HepG2 (cell line): ENCODE data around the gene ELAC1.

Source experiments
- ELF4 ChIP-seq: sonication (generic); formaldehyde crosslinking; IDR thresholded peaks from 2 replicates; pipeline ENCODE4 v1.5.0; 2020; ENCODE audit warnings: missing genetic modification reagents, mild to moderate bottlenecking, moderate library complexity, borderline replicate concordance
- POLR2A ChIP-seq, 2 experiments: IDR thresholded peaks; 2 replicates each; pipeline ENCODE4 v1.6.1; 2011; ENCODE audit warnings: low read depth in 2 of 2, low read length in 2 of 2, mild to moderate bottlenecking in 1 of 2, moderate library complexity in 1 of 2; ENCODE audit not compliant: insufficient read depth in 1 of 2
- SIN3A ChIP-seq: IDR thresholded peaks from 2 replicates; pipeline ENCODE4 v1.6.1; 2011; ENCODE audit warnings: low read depth, mild to moderate bottlenecking, control low read depth, low read length, borderline replicate concordance
- TP53 ChIP-seq: sonication (generic); formaldehyde crosslinking; conservative IDR thresholded peaks from 2 replicates; pipeline ENCODE4 v1.4.0; 2020; ENCODE audit warnings: missing genetic modification reagents
- ZNF33B ChIP-seq: sonication (generic); formaldehyde crosslinking; IDR thresholded peaks from 2 replicates; pipeline ENCODE4 v1.5.1; 2020; ENCODE audit warnings: mild to moderate bottlenecking, missing genetic modification reagents
- ZNF441 ChIP-seq: sonication (generic); formaldehyde crosslinking; IDR thresholded peaks from 2 replicates; pipeline ENCODE4 v1.7.0; 2021; ENCODE audit warnings: missing genetic modification reagents, borderline replicate concordance
- ZNF530 ChIP-seq: sonication (generic); formaldehyde crosslinking; IDR thresholded peaks from 2 replicates; pipeline ENCODE4 v1.5.0; 2020; ENCODE audit warnings: low read depth, mild to moderate bottlenecking, missing genetic modification reagents
- TF ChIP-seq, protein P1 (sequence below): sonication (generic); formaldehyde crosslinking; IDR thresholded peaks from 2 replicates; pipeline ENCODE4 v1.5.0; 2020; ENCODE audit warnings: mild to moderate bottlenecking, missing genetic modification reagents, moderate library complexity
- TF ChIP-seq, protein P2 (sequence below): sonication (generic); formaldehyde crosslinking; IDR thresholded peaks from 2 replicates; pipeline ENCODE4 v1.4.0; 2020; ENCODE audit warnings: mild to moderate bottlenecking, missing genetic modification reagents, borderline replicate concordance
- TF ChIP-seq, protein P3 (sequence below): sonication (generic); formaldehyde crosslinking; IDR thresholded peaks from 2 replicates; pipeline ENCODE4; 2020; ENCODE audit warnings: missing genetic modification reagents, mild to moderate bottlenecking, borderline replicate concordance
- TF ChIP-seq, protein P4 (sequence below): sonication (generic); formaldehyde crosslinking; conservative IDR thresholded peaks from 2 replicates; pipeline ENCODE4 v1.8.1; 2023; ENCODE audit warnings: missing genetic modification reagents

DNA sequence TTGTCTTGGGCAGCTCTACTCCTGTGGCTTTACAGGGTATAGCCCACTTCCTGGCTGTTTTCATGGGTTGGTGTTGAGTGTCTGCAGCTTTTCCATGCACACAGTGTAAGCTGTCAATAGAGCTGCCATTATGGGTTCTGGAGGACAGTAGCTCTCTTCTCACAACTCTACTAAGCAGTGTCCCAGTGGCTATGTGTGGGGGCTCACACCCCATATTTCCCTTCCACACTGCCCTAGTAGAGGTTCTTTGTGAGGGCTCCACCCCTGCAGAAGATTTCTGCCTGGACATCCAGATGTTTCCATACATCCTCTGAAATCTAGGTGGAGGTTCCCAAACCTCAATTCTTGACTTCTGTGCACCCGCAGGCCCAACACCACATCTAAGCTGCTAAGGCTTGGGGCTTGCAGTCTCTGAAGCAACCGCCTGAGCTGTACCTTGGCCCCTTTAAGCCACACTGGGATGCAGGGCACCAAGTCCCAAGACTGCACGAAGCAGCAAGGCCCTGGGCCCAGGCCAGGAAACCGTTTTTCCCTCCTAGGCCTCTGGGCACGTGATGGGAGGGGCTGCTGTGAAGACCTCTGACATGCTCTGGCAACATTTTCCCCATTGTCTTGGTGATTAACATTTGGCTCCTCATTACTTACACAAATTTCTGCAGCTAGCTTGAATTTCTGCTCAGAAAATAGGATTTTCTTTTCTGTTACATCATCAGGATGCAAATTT lies 9.4 kb downstream of the ELAC1 start:
- TF ChIP-seq, protein P1, sequence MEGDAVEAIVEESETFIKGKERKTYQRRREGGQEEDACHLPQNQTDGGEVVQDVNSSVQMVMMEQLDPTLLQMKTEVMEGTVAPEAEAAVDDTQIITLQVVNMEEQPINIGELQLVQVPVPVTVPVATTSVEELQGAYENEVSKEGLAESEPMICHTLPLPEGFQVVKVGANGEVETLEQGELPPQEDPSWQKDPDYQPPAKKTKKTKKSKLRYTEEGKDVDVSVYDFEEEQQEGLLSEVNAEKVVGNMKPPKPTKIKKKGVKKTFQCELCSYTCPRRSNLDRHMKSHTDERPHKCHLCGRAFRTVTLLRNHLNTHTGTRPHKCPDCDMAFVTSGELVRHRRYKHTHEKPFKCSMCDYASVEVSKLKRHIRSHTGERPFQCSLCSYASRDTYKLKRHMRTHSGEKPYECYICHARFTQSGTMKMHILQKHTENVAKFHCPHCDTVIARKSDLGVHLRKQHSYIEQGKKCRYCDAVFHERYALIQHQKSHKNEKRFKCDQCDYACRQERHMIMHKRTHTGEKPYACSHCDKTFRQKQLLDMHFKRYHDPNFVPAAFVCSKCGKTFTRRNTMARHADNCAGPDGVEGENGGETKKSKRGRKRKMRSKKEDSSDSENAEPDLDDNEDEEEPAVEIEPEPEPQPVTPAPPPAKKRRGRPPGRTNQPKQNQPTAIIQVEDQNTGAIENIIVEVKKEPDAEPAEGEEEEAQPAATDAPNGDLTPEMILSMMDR (CRISPR knock-in tag): no peak
- TF ChIP-seq, protein P2, sequence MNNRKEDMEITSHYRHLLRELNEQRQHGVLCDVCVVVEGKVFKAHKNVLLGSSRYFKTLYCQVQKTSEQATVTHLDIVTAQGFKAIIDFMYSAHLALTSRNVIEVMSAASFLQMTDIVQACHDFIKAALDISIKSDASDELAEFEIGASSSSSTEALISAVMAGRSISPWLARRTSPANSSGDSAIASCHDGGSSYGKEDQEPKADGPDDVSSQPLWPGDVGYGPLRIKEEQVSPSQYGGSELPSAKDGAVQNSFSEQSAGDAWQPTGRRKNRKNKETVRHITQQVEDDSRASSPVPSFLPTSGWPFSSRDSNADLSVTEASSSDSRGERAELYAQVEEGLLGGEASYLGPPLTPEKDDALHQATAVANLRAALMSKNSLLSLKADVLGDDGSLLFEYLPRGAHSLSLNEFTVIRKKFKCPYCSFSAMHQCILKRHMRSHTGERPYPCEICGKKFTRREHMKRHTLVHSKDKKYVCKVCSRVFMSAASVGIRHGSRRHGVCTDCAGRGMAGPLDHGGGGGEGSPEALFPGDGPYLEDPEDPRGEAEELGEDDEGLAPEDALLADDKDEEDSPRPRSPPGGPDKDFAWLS: no peak
- TF ChIP-seq ZNF441 (CRISPR knock-in tag) (no peak), POLR2A (IDR thresholded peaks at IDR 0.05; ENCODE audit: insufficient read depth in 1 of 2, low read depth in 2 of 2, low read length in 2 of 2) (no peak), SIN3A (no peak), TP53 (CRISPR knock-in tag) (no peak), ZNF530 (CRISPR knock-in tag) (no peak), ZNF33B (CRISPR knock-in tag) (no peak), ELF4 (CRISPR knock-in tag) (no peak)
- TF ChIP-seq, protein P3, sequence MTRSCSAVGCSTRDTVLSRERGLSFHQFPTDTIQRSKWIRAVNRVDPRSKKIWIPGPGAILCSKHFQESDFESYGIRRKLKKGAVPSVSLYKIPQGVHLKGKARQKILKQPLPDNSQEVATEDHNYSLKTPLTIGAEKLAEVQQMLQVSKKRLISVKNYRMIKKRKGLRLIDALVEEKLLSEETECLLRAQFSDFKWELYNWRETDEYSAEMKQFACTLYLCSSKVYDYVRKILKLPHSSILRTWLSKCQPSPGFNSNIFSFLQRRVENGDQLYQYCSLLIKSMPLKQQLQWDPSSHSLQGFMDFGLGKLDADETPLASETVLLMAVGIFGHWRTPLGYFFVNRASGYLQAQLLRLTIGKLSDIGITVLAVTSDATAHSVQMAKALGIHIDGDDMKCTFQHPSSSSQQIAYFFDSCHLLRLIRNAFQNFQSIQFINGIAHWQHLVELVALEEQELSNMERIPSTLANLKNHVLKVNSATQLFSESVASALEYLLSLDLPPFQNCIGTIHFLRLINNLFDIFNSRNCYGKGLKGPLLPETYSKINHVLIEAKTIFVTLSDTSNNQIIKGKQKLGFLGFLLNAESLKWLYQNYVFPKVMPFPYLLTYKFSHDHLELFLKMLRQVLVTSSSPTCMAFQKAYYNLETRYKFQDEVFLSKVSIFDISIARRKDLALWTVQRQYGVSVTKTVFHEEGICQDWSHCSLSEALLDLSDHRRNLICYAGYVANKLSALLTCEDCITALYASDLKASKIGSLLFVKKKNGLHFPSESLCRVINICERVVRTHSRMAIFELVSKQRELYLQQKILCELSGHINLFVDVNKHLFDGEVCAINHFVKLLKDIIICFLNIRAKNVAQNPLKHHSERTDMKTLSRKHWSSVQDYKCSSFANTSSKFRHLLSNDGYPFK (CRISPR knock-in tag): no peak
- TF ChIP-seq, protein P4, sequence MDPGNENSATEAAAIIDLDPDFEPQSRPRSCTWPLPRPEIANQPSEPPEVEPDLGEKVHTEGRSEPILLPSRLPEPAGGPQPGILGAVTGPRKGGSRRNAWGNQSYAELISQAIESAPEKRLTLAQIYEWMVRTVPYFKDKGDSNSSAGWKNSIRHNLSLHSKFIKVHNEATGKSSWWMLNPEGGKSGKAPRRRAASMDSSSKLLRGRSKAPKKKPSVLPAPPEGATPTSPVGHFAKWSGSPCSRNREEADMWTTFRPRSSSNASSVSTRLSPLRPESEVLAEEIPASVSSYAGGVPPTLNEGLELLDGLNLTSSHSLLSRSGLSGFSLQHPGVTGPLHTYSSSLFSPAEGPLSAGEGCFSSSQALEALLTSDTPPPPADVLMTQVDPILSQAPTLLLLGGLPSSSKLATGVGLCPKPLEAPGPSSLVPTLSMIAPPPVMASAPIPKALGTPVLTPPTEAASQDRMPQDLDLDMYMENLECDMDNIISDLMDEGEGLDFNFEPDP: no peak
